ENCODE data around the gene NTRK2.

DNA sequence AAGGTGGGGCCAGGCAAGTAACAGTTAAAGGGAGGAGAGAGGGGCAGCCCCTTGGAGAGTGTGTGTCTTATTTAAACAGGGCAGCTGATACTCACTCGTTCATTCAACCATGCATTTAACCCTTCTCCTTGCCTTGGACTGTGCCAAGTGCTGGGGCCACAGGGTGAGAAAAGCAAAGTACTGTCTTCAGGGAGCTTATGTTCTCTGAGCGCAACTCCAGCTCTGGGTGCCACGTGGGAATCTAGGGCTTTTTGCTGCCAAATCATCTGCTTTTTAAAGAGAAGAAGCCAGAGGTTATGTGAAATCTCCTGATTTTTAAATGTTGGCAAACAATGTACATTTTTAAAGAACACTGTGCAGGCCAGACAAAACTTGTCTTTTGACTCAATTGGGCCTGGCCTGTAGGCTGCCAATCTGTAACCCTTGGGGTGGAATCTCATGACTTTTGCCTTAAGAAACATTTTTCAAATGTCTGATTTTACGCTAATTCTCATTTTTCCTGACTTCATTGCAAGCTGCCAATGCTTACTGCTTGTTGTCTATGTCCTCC, 157.8 kb downstream of the NTRK2 start:
- TF ChIP-seq EZH2phosphoT487 (IDR thresholded peaks at IDR 0.05; ENCODE audit: low read depth, severe bottlenecking, unreplicated experiment), result no peak
- TF ChIP-seq, protein P1, sequence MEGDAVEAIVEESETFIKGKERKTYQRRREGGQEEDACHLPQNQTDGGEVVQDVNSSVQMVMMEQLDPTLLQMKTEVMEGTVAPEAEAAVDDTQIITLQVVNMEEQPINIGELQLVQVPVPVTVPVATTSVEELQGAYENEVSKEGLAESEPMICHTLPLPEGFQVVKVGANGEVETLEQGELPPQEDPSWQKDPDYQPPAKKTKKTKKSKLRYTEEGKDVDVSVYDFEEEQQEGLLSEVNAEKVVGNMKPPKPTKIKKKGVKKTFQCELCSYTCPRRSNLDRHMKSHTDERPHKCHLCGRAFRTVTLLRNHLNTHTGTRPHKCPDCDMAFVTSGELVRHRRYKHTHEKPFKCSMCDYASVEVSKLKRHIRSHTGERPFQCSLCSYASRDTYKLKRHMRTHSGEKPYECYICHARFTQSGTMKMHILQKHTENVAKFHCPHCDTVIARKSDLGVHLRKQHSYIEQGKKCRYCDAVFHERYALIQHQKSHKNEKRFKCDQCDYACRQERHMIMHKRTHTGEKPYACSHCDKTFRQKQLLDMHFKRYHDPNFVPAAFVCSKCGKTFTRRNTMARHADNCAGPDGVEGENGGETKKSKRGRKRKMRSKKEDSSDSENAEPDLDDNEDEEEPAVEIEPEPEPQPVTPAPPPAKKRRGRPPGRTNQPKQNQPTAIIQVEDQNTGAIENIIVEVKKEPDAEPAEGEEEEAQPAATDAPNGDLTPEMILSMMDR (IDR thresholded peaks at IDR 0.05; ENCODE audit: poor library complexity), result no peak

All from hepatocyte (in vitro differentiated cells).